Activated B cell treated with CpG ODN at 0.5 μM for 24 hours (primary cell): ENCODE measurements around the gene MACROH2A1. TPM values are rescaled to one million over a fixed set of nuclear protein-coding genes. Genes with fewer than 3 reads are reported as not detected.

Experiments used
- ATAC-seq: fragments of 200-7000 bp; cut with Tn5 transposase; one replicate; pipeline ENCODE4 v1.10.0; 2021; ENCODE audit warnings: low read depth, mild to moderate bottlenecking, moderate library complexity
- CTCF ChIA-PET: fragments of 350-600 bp; sonication (Branson Sonifier 250); formaldehyde crosslinking; loops from one replicate; lab custom pipeline; 2021; ENCODE audit warnings: antibody characterized with exemption; lab: Charles Lee
- POLR2A ChIA-PET: fragments of 350-600 bp; sonication (Branson Sonifier 250); formaldehyde crosslinking; loops from one replicate; lab custom pipeline; 2021; ENCODE audit warnings: antibody characterized with exemption; lab: Charles Lee
- DNase-seq: peaks from one replicate; pipeline ENCODE4 v3.0.0; 2022
- H3K27ac Mint-ChIP-seq: one replicate; pipeline ENCODE4 v1.8.0; 2020; ENCODE audit warnings: mixed read lengths
- H3K27me3 Mint-ChIP-seq: one replicate; pipeline ENCODE4 v1.8.0; 2021; ENCODE audit warnings: mixed read lengths
- H3K36me3 Mint-ChIP-seq: one replicate; pipeline ENCODE4 v1.8.0; 2021; ENCODE audit warnings: low read depth, mixed read lengths
- H3K4me1 Mint-ChIP-seq: one replicate; pipeline ENCODE4 v1.8.0; 2021; ENCODE audit warnings: mixed read lengths
- H3K4me3 Mint-ChIP-seq: one replicate; pipeline ENCODE4 v1.8.0; 2020; ENCODE audit warnings: mild to moderate bottlenecking, mixed read lengths
- H3K9me3 Mint-ChIP-seq: one replicate; pipeline ENCODE4 v1.8.0; 2020; ENCODE audit warnings: mixed read lengths
- intact Hi-C: fragments of 100-400 bp; cut with micrococcal nuclease; formaldehyde crosslinking; loops from one replicate; pipeline ENCODE4 v1.15.1; 2024
- total RNA-seq: library from RNA; stranded (reverse); gene quantifications from 2 replicates; pipeline ENCODE4 v1.2.3, GENCODE V29; 2022
- TF ChIP-seq, protein P1 (sequence below): fragments of 200-600 bp; IDR thresholded peaks from one replicate; pipeline ENCODE4 v1.8.0; 2022; ENCODE audit warnings: antibody characterized with exemption, mild to moderate bottlenecking

MACROH2A1 gene
- total RNA-seq, 1 donor from 2014 or later = 125 TPM

DNA sequence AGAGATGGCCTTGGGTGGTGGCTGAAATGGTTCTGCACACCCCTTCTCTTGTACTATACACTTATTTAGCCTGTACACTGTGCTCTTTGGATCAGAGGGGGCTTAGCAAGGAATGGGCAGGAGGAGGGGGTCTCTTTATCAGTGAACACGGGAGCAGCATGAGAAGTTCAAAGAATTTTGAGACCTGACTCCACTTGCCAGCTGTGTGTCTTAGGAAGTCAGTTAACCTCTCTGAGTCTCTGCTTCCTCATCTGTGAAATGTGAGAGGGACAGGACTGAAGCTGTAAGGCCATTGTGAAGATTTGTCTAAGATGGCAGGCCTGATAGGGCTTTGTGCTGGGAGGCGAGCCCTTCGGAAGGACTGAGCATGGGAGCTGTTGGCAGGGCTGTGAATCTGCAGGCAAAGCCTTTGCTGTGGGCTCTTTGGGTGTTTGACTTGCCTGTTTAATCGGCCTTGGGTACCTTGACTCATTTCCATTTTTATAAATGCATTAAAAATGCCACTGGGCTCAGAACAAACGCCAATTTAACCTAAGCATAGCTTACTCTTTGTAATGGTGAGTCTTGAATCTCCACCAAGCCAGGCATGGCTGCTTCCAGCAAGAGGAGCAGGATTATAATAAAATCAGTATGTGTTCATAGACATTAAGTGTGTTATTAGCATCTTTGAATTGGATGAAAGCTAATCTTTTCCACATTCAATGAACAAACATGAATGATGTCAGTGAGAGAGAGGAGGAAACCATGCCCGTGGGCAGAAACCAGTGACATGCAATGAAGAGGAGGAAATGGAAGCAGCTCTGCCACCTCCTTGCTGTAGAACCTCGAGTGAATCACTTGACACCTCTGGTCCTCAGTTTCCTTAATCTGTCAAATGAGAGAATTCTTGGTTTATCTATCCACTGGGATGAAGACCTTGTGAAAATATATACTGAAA is 89.4 kb downstream of the MACROH2A1 start:
- H3K27me3 Mint-ChIP-seq = peaks cover 19% of the 10 kb centered on the region
- DNase-seq (no peak), ATAC-seq (no peak)
- intact Hi-C loops = no loop called here
- ChIA-PET CTCF (no interaction called here), POLR2A (no interaction called here)
- no peaks in the 10 kb centered on the region for H3K9me3 Mint-ChIP-seq
- H3K4me1 Mint-ChIP-seq = peaks cover 13% of the 10 kb centered on the region
- TF ChIP-seq, protein P1, sequence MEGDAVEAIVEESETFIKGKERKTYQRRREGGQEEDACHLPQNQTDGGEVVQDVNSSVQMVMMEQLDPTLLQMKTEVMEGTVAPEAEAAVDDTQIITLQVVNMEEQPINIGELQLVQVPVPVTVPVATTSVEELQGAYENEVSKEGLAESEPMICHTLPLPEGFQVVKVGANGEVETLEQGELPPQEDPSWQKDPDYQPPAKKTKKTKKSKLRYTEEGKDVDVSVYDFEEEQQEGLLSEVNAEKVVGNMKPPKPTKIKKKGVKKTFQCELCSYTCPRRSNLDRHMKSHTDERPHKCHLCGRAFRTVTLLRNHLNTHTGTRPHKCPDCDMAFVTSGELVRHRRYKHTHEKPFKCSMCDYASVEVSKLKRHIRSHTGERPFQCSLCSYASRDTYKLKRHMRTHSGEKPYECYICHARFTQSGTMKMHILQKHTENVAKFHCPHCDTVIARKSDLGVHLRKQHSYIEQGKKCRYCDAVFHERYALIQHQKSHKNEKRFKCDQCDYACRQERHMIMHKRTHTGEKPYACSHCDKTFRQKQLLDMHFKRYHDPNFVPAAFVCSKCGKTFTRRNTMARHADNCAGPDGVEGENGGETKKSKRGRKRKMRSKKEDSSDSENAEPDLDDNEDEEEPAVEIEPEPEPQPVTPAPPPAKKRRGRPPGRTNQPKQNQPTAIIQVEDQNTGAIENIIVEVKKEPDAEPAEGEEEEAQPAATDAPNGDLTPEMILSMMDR = no peak
- H3K27ac Mint-ChIP-seq = no peak overlapping the region
- no peak overlapping the region for H3K4me3 Mint-ChIP-seq
- H3K36me3 Mint-ChIP-seq = no peaks in the 10 kb centered on the region

- POLR2A ChIA-PET = no interaction called here
Measured at GRCh38 chr5:135308752-135309151, 90.3 kb downstream of the MACROH2A1 start.

DNA sequence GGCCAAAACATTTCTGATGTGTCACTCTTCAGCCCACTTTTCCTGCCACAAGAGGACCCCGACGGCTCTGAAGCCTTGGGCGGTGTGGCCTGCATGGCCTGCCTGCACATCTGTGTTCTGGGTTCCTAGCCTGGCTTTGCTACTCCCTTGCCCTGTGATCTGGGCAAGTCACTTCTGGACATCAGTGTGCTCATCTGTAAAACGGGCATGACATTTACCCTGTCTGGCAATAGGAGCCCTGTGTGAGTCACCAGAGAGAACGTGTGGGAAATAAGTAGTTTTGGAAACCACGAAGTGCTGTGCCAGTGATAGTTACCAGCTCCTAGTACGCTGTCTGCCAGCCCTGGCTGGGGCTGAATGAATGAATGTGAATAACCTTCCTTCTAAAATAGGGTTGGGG is 90.8 kb downstream of the MACROH2A1 start:
- H3K9me3 Mint-ChIP-seq = no peaks in the 10 kb centered on the region
- peaks cover 6% of the 10 kb centered on the region for H3K4me1 Mint-ChIP-seq
- ChIA-PET CTCF (no interaction called here), POLR2A (no interaction called here)
- no peak overlapping the region for H3K4me3 Mint-ChIP-seq
- DNase-seq (no peak), ATAC-seq (no peak)
- TF ChIP-seq, protein P1 = no peak
- H3K27ac Mint-ChIP-seq = no peak overlapping the region
- no peaks in the 10 kb centered on the region for H3K36me3 Mint-ChIP-seq
- peaks cover 27% of the 10 kb centered on the region for H3K27me3 Mint-ChIP-seq
- intact Hi-C loops = no loop called here

More at GRCh38 chr5:135308752-135309151, 90.3 kb downstream of the MACROH2A1 start:
- no peak for ATAC-seq
- TF ChIP-seq, protein P1 = no peak
- intact Hi-C loops = no loop called here
- CTCF ChIA-PET = no interaction called here
- H3K4me1 Mint-ChIP-seq = peaks cover 11% of the 10 kb centered on the region
- H3K27me3 Mint-ChIP-seq = peaks cover 26% of the 10 kb centered on the region
- no peaks in the 10 kb centered on the region for H3K36me3 Mint-ChIP-seq
- H3K4me3 Mint-ChIP-seq = no peak overlapping the region
- no peaks in the 10 kb centered on the region for H3K9me3 Mint-ChIP-seq
- no peak overlapping the region for H3K27ac Mint-ChIP-seq
- DNase-seq = no peak

GRCh38 chr5:135307143-135307903 is 91.7 kb downstream of the MACROH2A1 start:
- Mint-ChIP-seq H3K4me3 (no peak overlapping the region), H3K4me1 (no peaks in the 10 kb centered on the region), H3K36me3 (no peaks in the 10 kb centered on the region), H3K27ac (no peak overlapping the region), H3K9me3 (no peaks in the 10 kb centered on the region), H3K27me3 (peaks cover 27% of the 10 kb centered on the region)
- TF ChIP-seq, protein P1 = no peak
- CTCF ChIA-PET = no interaction called here
- intact Hi-C loops = no loop called here
- POLR2A ChIA-PET = no interaction called here
- DNase-seq (no peak), ATAC-seq (no peak)

DNA sequence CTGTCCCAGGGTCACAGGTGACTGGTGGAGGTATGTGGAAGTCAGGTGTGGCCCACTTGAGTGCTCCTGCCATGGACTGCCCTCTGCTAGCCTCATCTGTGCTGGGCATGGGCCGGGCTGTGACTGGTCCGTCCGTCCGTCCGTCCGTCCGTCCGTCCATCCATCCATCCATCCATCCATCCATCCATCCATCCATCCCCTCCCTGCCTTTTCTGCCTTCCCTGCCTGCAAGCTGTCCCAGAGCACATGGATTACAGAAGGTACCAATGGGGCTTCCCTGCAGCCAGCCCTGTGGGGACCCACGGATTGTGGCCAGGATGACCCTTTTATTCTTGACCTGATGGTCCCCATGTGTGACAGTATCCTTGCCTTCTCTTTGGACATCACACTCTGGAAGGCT is 92.5 kb downstream of the MACROH2A1 start:
- intact Hi-C loops = no loop called here
- Mint-ChIP-seq H3K9me3 (no peaks in the 10 kb centered on the region), H3K27ac (no peak overlapping the region), H3K4me1 (no peaks in the 10 kb centered on the region), H3K27me3 (peaks cover 27% of the 10 kb centered on the region), H3K4me3 (no peak overlapping the region), H3K36me3 (no peaks in the 10 kb centered on the region)
- ChIA-PET CTCF (no interaction called here), POLR2A (no interaction called here)
- ATAC-seq (no peak), DNase-seq (no peak)
- TF ChIP-seq, protein P1 = no peak
